Body of pancreas (tissue), 4 donors: ENCODE measurements around the gene LPAR1.

ENCODE experiments used
- POLR2A ChIP-seq, 3 donors: fragments of 450-650 bp; IDR thresholded peaks; one replicate each; pipeline ENCODE4 v1.6.1; 2016; ENCODE audit warnings: antibody characterized with exemption in 3 of 3, mild to moderate bottlenecking in 2 of 3
- TF ChIP-seq, protein P1 (sequence below), 7 experiments: fragments of 450-650 bp in 4 of 7; fragments of 200-600 bp in 3 of 7; sonication (generic) in 3 of 7; IDR thresholded peaks; one replicate each; pipeline ENCODE4 v1.5.1; 2016 to 2019; ENCODE audit warnings: antibody characterized with exemption in 7 of 7

GRCh38 chr9:111068771-111069170 lies 30.5 kb upstream of the LPAR1 start:
- TF ChIP-seq, protein P1, sequence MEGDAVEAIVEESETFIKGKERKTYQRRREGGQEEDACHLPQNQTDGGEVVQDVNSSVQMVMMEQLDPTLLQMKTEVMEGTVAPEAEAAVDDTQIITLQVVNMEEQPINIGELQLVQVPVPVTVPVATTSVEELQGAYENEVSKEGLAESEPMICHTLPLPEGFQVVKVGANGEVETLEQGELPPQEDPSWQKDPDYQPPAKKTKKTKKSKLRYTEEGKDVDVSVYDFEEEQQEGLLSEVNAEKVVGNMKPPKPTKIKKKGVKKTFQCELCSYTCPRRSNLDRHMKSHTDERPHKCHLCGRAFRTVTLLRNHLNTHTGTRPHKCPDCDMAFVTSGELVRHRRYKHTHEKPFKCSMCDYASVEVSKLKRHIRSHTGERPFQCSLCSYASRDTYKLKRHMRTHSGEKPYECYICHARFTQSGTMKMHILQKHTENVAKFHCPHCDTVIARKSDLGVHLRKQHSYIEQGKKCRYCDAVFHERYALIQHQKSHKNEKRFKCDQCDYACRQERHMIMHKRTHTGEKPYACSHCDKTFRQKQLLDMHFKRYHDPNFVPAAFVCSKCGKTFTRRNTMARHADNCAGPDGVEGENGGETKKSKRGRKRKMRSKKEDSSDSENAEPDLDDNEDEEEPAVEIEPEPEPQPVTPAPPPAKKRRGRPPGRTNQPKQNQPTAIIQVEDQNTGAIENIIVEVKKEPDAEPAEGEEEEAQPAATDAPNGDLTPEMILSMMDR (IDR thresholded peaks at IDR 0.05) = no peak
- no peak for TF ChIP-seq POLR2A (IDR thresholded peaks at IDR 0.05)
